H1 (cell line): Measurements from ENCODE around the gene PSMC4. TPM values are rescaled to one million over a fixed set of nuclear protein-coding genes. Genes with fewer than 3 reads are reported as not detected.

ENCODE experiments used
- CTCF ChIA-PET: fragments of 300-600 bp; sonication (Branson Sonifier 250); formaldehyde crosslinking; loops from one replicate; lab custom pipeline; 2021; ENCODE audit not compliant: partially characterized antibody; lab: Charles Lee
- POLR2A ChIA-PET: fragments of 300-600 bp; sonication (Branson Sonifier 250); formaldehyde crosslinking; loops from one replicate; lab custom pipeline; 2021; ENCODE audit warnings: inconsistent platforms; ENCODE audit not compliant: partially characterized antibody; lab: Charles Lee
- DNase-seq, 2 experiments: peaks; one replicate each; pipeline versions ENCODE4 v3.0.0 to v3.0.0-alpha.2; 2010 to 2022; ENCODE audit warnings: low spot score in 2 of 2, low read depth in 1 of 2, mixed read lengths in 1 of 2
- FAIRE-seq: peaks from 2 replicates; lab custom pipeline; 2011; peaks lifted over from hg19 to GRCh38; lab: Jason Lieb, UNC
- H2AFZ ChIP-seq: 2 replicates; pipeline ENCODE4 v1.8.1; 2012; ENCODE audit warnings: low read length, inconsistent platforms
- H2AK5ac ChIP-seq: 2 replicates; pipeline ENCODE4 v1.6.1; 2013; ENCODE audit warnings: low read depth, low read length
- H2BK120ac ChIP-seq: replicated peaks from 2 replicates; pipeline ENCODE3; 2013; ENCODE audit warnings: low read depth, low read length, inconsistent platforms
- H2BK12ac ChIP-seq: 2 replicates; pipeline ENCODE4 v1.6.1; 2013; ENCODE audit warnings: low read depth, low read length
- H2BK15ac ChIP-seq: 2 replicates; pipeline ENCODE4 v1.6.1; 2013; ENCODE audit warnings: low read length
- H2BK20ac ChIP-seq: 2 replicates; pipeline ENCODE4 v1.6.1; 2013; ENCODE audit warnings: low read length
- H2BK5ac ChIP-seq: 2 replicates; pipeline ENCODE4 v1.6.1; 2013; ENCODE audit warnings: low read depth, low read length
- H3K14ac ChIP-seq: 2 replicates; pipeline ENCODE4 v1.6.1; 2013; ENCODE audit warnings: inconsistent platforms; ENCODE audit not compliant: insufficient read length
- H3K18ac ChIP-seq: 2 replicates; pipeline ENCODE4 v1.6.1; 2013; ENCODE audit warnings: low read length; ENCODE audit errors: extremely low read depth
- H3K23ac ChIP-seq: 2 replicates; pipeline ENCODE4 v1.6.1; 2013; ENCODE audit warnings: inconsistent platforms; ENCODE audit not compliant: insufficient read length
- H3K23me2 ChIP-seq: 2 replicates; pipeline ENCODE4 v1.6.1; 2013; ENCODE audit warnings: low read depth, low read length
- H3K27ac ChIP-seq: 2 replicates; pipeline ENCODE4 v1.6.1; 2011; ENCODE audit warnings: low read depth, low read length, inconsistent platforms
- H3K27me3 ChIP-seq, 4 experiments: replicated peaks in 1 of 4; 1 replicate in 1 of 4; 2 replicates in 3 of 4; pipeline versions ENCODE4 v1.6.1 to v1.8.1; 2011 to 2013; ENCODE audit warnings: low read length in 3 of 4, mild to moderate bottlenecking in 3 of 4, inconsistent platforms in 2 of 4, mixed read lengths in 2 of 4, moderate library complexity in 1 of 4; ENCODE audit not compliant: control insufficient read depth in 3 of 4, insufficient read depth in 3 of 4; ENCODE audit errors: extremely low read depth in 1 of 4
- H3K36me3 ChIP-seq, 4 experiments: 2 replicates each; pipeline versions ENCODE4 v1.6.1 to v1.8.1; 2011 to 2013; ENCODE audit warnings: mild to moderate bottlenecking in 4 of 4, low read length in 3 of 4, moderate library complexity in 2 of 4, control low read depth in 1 of 4, inconsistent platforms in 1 of 4; ENCODE audit not compliant: insufficient read depth in 4 of 4, control insufficient read depth in 2 of 4
- H3K4ac ChIP-seq: replicated peaks from 2 replicates; pipeline ENCODE3; 2013; ENCODE audit warnings: low read length, low read depth, mixed read lengths, inconsistent platforms; ENCODE audit not compliant: insufficient read length
- H3K4me1 ChIP-seq, 4 experiments: replicated peaks in 1 of 4; 1 replicate in 1 of 4; 2 replicates in 3 of 4; pipeline versions ENCODE4 v1.6.1 to v1.8.1; 2011 to 2013; ENCODE audit warnings: low read length in 3 of 4, inconsistent platforms in 2 of 4, mixed read lengths in 1 of 4; ENCODE audit not compliant: insufficient read depth in 4 of 4, control insufficient read depth in 3 of 4
- H3K4me2 ChIP-seq, 2 experiments: 2 replicates each; pipeline versions ENCODE4 v1.6.1 to v1.8.1; 2011 to 2013; ENCODE audit warnings: low read depth in 2 of 2, low read length in 2 of 2, control low read depth in 1 of 2, inconsistent platforms in 1 of 2, mild to moderate bottlenecking in 1 of 2; ENCODE audit not compliant: insufficient read depth in 1 of 2
- H3K4me3 ChIP-seq, 4 experiments: fragments of 200-600, 300-600 bp in 1 of 4; sonication (generic), shearing (Covaris generic), sonication (Bioruptor Twin) in 1 of 4; 2 replicates each; pipeline versions ENCODE4 v1.5.1 to v1.8.1; 2011 to 2016; ENCODE audit warnings: low read length in 4 of 4, low read depth in 3 of 4, control low read depth in 2 of 4, inconsistent platforms in 2 of 4, mild to moderate bottlenecking in 2 of 4, mixed read lengths in 1 of 4, moderate library complexity in 1 of 4; ENCODE audit not compliant: insufficient read depth in 2 of 4; ENCODE audit errors: extremely low read depth in 1 of 4
- H3K56ac ChIP-seq: replicated peaks from 2 replicates; pipeline ENCODE3; 2013; ENCODE audit warnings: low read depth, mild to moderate bottlenecking, mixed read lengths, low read length, inconsistent platforms; ENCODE audit not compliant: insufficient read length
- H3K79me1 ChIP-seq: 2 replicates; pipeline ENCODE4 v1.6.1; 2013; ENCODE audit warnings: low read depth, low read length, control low read depth
- H3K79me2 ChIP-seq, 2 experiments: 2 replicates each; pipeline versions ENCODE4 v1.6.1 to v1.8.1; 2012 to 2013; ENCODE audit warnings: low read length in 2 of 2, mild to moderate bottlenecking in 2 of 2, inconsistent platforms in 1 of 2; ENCODE audit not compliant: insufficient read depth in 2 of 2, control insufficient read depth in 1 of 2
- H3K9ac ChIP-seq, 4 experiments: replicated peaks in 1 of 4; 1 replicate in 1 of 4; 2 replicates in 3 of 4; pipeline versions ENCODE4 v1.6.1 to v1.8.1; 2011 to 2013; ENCODE audit warnings: low read depth in 3 of 4, low read length in 3 of 4, control low read depth in 2 of 4, mild to moderate bottlenecking in 2 of 4, moderate library complexity in 2 of 4, inconsistent platforms in 1 of 4; ENCODE audit errors: extremely low read depth in 1 of 4
- H3K9me3 ChIP-seq, 2 experiments: 2 replicates each; pipeline versions ENCODE4 v1.6.1 to v1.8.1; 2012 to 2013; ENCODE audit warnings: mild to moderate bottlenecking in 2 of 2, moderate library complexity in 2 of 2, control low read depth in 1 of 2, inconsistent platforms in 1 of 2, low read depth in 1 of 2, low read length in 1 of 2, mixed read lengths in 1 of 2; ENCODE audit not compliant: insufficient read depth in 2 of 2
- H4K20me1 ChIP-seq, 2 experiments: replicated peaks in 1 of 2; 2 replicates each; pipeline versions ENCODE3 to v1.8.1; 2011 to 2013; ENCODE audit warnings: inconsistent platforms in 2 of 2, low read length in 2 of 2, mild to moderate bottlenecking in 1 of 2; ENCODE audit not compliant: insufficient read depth in 2 of 2, control insufficient read depth in 1 of 2
- H4K5ac ChIP-seq: 2 replicates; pipeline ENCODE4 v1.6.1; 2013; ENCODE audit warnings: low read length, low read depth, mixed read lengths, inconsistent platforms; ENCODE audit not compliant: insufficient read length
- H4K8ac ChIP-seq: 2 replicates; pipeline ENCODE4 v1.8.0; 2013; ENCODE audit warnings: mild to moderate bottlenecking, moderate library complexity, low read length, inconsistent platforms; ENCODE audit not compliant: insufficient read depth; ENCODE audit errors: extremely low read depth
- H4K91ac ChIP-seq: replicated peaks from 2 replicates; pipeline ENCODE3; 2013; ENCODE audit warnings: low read length, mixed read lengths, inconsistent platforms; ENCODE audit not compliant: insufficient read length
- GTF2F1 ChIP-seq: IDR thresholded peaks from 2 replicates; pipeline ENCODE4 v1.6.1; 2012; ENCODE audit warnings: low read depth, low read length, improper control_type of control experiment, borderline replicate concordance
- HDAC2 ChIP-seq, 2 experiments: fragments of 300-600 bp in 1 of 2; sonication (generic) in 1 of 2; IDR thresholded peaks; 2 replicates each; pipeline ENCODE4 v1.6.1; 2011 to 2012; ENCODE audit warnings: low read depth in 2 of 2, low read length in 2 of 2, mild to moderate bottlenecking in 2 of 2, moderate library complexity in 2 of 2, borderline replicate concordance in 1 of 2, inconsistent platforms in 1 of 2
- JUND ChIP-seq: IDR thresholded peaks from 2 replicates; pipeline ENCODE4 v1.6.1; 2011; ENCODE audit warnings: mild to moderate bottlenecking, improper control_type of control experiment, low read length
- MAFK ChIP-seq: IDR thresholded peaks from 2 replicates; pipeline ENCODE4 v1.6.1; 2012; ENCODE audit warnings: low read depth, mild to moderate bottlenecking, improper control_type of control experiment, low read length
- PHF8 ChIP-seq: fragments of 200-600 bp; sonication (generic); conservative IDR thresholded peaks from 2 replicates; pipeline ENCODE4 v1.7.1; 2012; ENCODE audit warnings: low read depth, mild to moderate bottlenecking, inconsistent platforms, low read length, moderate library complexity
- SIRT6 ChIP-seq: IDR thresholded peaks from one replicate; pipeline ENCODE4 v1.7.1; 2012; ENCODE audit warnings: low read length, inconsistent platforms
- SP4 ChIP-seq: IDR thresholded peaks from 2 replicates; pipeline ENCODE4 v1.6.1; 2012; ENCODE audit warnings: low read length, inconsistent platforms
- TAF7 ChIP-seq: optimal IDR thresholded peaks from 2 replicates; pipeline ENCODE3; 2011; ENCODE audit warnings: low read depth, mild to moderate bottlenecking, inconsistent platforms, low read length, moderate library complexity, borderline replicate concordance
- WGBS, 2 experiments: shearing (Covaris generic) in 1 of 2; methylation state at CpG; one replicate each; pipeline versions ENCODE4 v1.1.6 to v1.1.7; 2013 to 2015; ENCODE audit warnings: low lambda C conversion rate in 2 of 2, mixed read lengths in 2 of 2, inconsistent platforms in 1 of 2, low coverage in 1 of 2, missing lambda C conversion rate in 1 of 2; ENCODE audit not compliant: insufficient replicate concordance in 2 of 2, insufficient coverage in 1 of 2, insufficient read length in 1 of 2; ENCODE audit errors: extremely low coverage in 1 of 2, missing lambda C conversion rate in 1 of 2; 5-methylcytosine and 5-hydroxymethylcytosine counted together
- polyA plus RNA-seq, 7 experiments: library from polyadenylated mRNA; depleted of rRNA in 3 of 7; stranded (reverse) in 5 of 7; unstranded in 2 of 7; fragments of >200 nt in 5 of 7; fragments of 200-250 nt in 2 of 7; gene quantifications; 1 replicate in 5 of 7; 2 replicates in 1 of 7; 4 replicates in 1 of 7; pipeline versions ENCODE4 v1.2.1 to v1.2.3, GENCODE V29; 2011 to 2013; ENCODE audit warnings: missing spikeins in 2 of 7, mixed read lengths in 2 of 7
- total RNA-seq: library from RNA; stranded (reverse); fragmentation: NEBNext Ultra II Directional; extraction: Animal tissue kit (Norgen Biotek cat#: 25700); gene quantifications from 2 replicates; pipeline ENCODE4 v1.2.1, GENCODE V29; 2021
- TF ChIP-seq, protein P1 (sequence below): IDR thresholded peaks from 2 replicates; pipeline ENCODE4 v1.6.1; 2012; ENCODE audit warnings: inconsistent platforms

PSMC4 gene
- total and polyA plus RNA-seq, 2 of the 8 experiments (the other 6 are each of a cell fraction or from before 2014, with no cell fraction given) = 116 to 126 TPM

DNA sequence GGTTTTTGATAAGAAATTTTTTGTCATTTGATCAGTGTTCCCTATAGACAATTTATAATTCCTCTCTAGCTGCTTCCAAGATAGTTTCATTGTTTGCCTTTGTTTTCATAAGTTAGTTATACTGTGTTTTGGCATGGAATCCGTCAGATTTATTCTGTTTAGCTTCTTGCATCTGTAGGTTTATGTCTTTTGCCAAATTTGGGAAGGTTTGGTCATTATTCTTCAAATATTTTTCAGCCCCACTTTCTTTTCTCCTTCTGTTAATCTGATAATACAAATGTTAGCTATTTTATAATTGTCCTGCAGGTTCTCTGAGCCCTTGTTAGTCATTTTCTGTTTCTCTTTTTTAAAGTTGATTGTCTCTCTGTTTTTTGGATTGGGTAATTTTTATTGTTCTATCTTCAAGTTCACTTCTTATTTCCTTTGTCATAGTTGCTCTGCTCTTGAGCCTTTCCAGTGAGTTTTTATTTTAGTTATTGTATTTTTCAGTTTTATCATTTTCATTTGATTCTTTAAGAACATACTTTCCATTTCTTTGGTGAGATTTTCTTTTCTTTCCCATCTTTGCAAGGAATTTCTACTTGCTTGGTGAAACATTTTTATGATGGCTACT is 30.6 kb upstream of the PSMC4 start:
- TF ChIP-seq SP4 (no peak), JUND (no peak), MAFK (no peak), TAF7 (no peak), GTF2F1 (no peak), SIRT6 (no peak), HDAC2 (IDR thresholded peaks at IDR 0.05; ENCODE audit: borderline replicate concordance in 1 of 2, low read depth in 2 of 2, low read length in 2 of 2) (no peak), PHF8 (no peak)
- TF ChIP-seq, protein P1, sequence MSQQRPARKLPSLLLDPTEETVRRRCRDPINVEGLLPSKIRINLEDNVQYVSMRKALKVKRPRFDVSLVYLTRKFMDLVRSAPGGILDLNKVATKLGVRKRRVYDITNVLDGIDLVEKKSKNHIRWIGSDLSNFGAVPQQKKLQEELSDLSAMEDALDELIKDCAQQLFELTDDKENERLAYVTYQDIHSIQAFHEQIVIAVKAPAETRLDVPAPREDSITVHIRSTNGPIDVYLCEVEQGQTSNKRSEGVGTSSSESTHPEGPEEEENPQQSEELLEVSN = no peak
- DNase-seq (no peak), FAIRE-seq (no peak)
- 81% methylated on average over 1 of the region's 1 CpG; no CpG with 5 or more reads in 1 of the 2 experiments for WGBS, 2 experiments
- POLR2A ChIA-PET = interaction anchor here (1.3 kb wide), 1 partner anchor 11 kb away, joined by 3 read pairs; no protein-coding TSS in a partner anchor
- Histone ChIP-seq H2AFZ (no peak overlapping the region), H2BK15ac (no peak overlapping the region), H3K79me2 (no peaks in the 10 kb centered on the region), H3K56ac (no peak overlapping the region), H3K9ac (no peak overlapping the region), H3K9me3 (no peaks in the 10 kb centered on the region), H4K5ac (no peak overlapping the region), H4K91ac (no peak overlapping the region), H2AK5ac (no peak overlapping the region), H2BK20ac (no peak overlapping the region), H3K27me3 (no peaks in the 10 kb centered on the region), H3K27ac (no peak overlapping the region), H2BK120ac (no peak overlapping the region), H3K4me1 (peaks cover 0 to 4% (median 0%) of the 10 kb centered on the region in 4 experiments; a peak in 2 of 7 replicates), H3K4me3 (no peak overlapping the region), H4K20me1 (no peaks in the 10 kb centered on the region), H3K18ac (no peak overlapping the region), H2BK5ac (no peak overlapping the region), H3K4ac (no peak overlapping the region), H3K23me2 (no peaks in the 10 kb centered on the region), H3K36me3 (no peaks in the 10 kb centered on the region), H2BK12ac (no peak overlapping the region), H4K8ac (no peak overlapping the region), H3K14ac (no peak overlapping the region), H3K4me2 (no peak overlapping the region), H3K79me1 (no peaks in the 10 kb centered on the region), H3K23ac (no peak overlapping the region)
- CTCF ChIA-PET = interaction anchor here (0.7 kb wide), 1 partner anchor 234 kb away, joined by 5 read pairs; no protein-coding TSS in a partner anchor
